Caco-2 (cell line): ENCODE results near the gene MED6. TPM values are rescaled to one million over a fixed set of nuclear protein-coding genes. Genes with fewer than 3 reads are reported as not detected.

ENCODE experiments used
- BruUV-seq: library from RNA; stranded (reverse); fragments of 400-500 nt; replicated peaks from 2 replicates; lab custom pipeline; 2021; lab: Mats Ljungman, UMichigan
- CTCF ChIA-PET: fragments of 300-600 bp; sonication (Branson Sonifier 250); formaldehyde crosslinking; loops from one replicate; lab custom pipeline; 2022; ENCODE audit warnings: antibody characterized with exemption; lab: Charles Lee
- POLR2A ChIA-PET: fragments of 300-600 bp; sonication (Branson Sonifier 250); formaldehyde crosslinking; loops from one replicate; lab custom pipeline; 2022; ENCODE audit warnings: antibody characterized with exemption; lab: Charles Lee
- DNase-seq, 2 experiments: peaks; one replicate each; pipeline versions ENCODE4 v3.0.0 to v3.0.0-alpha.2; 2020 to 2022
- H3K27me3 ChIP-seq: replicated peaks from 2 replicates; pipeline ENCODE4 v1.6.0; 2011; ENCODE audit warnings: low read length; ENCODE audit not compliant: control insufficient read depth, insufficient read depth
- H3K36me3 ChIP-seq: 2 replicates; pipeline ENCODE4 v1.5.1; 2011; ENCODE audit warnings: low read length; ENCODE audit not compliant: control insufficient read depth, insufficient read depth
- H3K4me1 ChIP-seq: fragments of 250-450 bp; sonication (Bioruptor Pico); 2 replicates; pipeline ENCODE4 v1.5.1; 2020; ENCODE audit warnings: mild to moderate bottlenecking
- H3K4me3 ChIP-seq: 2 replicates; pipeline ENCODE4 v1.5.1; 2011; ENCODE audit warnings: low read depth, mild to moderate bottlenecking, control low read depth, low read length
- H3K9me3 ChIP-seq: fragments of 250-450 bp; sonication (Bioruptor Pico); 2 replicates; pipeline ENCODE4 v1.5.1; 2020; ENCODE audit warnings: mild to moderate bottlenecking, moderate library complexity
- H3K27ac Mint-ChIP-seq: one replicate; pipeline ENCODE4 v1.8.0; 2022; ENCODE audit warnings: mixed read lengths; ENCODE audit not compliant: unreplicated experiment
- H3K27me3 Mint-ChIP-seq: one replicate; pipeline ENCODE4 v1.8.0; 2022; ENCODE audit warnings: mixed read lengths; ENCODE audit not compliant: insufficient read depth, unreplicated experiment
- H3K36me3 Mint-ChIP-seq: one replicate; pipeline ENCODE4 v1.8.0; 2022; ENCODE audit warnings: mild to moderate bottlenecking, mixed read lengths; ENCODE audit not compliant: insufficient read depth, unreplicated experiment
- H3K4me1 Mint-ChIP-seq: one replicate; pipeline ENCODE4 v1.8.0; 2022; ENCODE audit warnings: low read depth, mixed read lengths; ENCODE audit not compliant: unreplicated experiment
- H3K4me3 Mint-ChIP-seq: one replicate; pipeline ENCODE4 v1.8.0; 2022; ENCODE audit warnings: mild to moderate bottlenecking, moderate library complexity, mixed read lengths; ENCODE audit not compliant: unreplicated experiment
- H3K9me3 Mint-ChIP-seq: one replicate; pipeline ENCODE4 v1.8.0; 2022; ENCODE audit warnings: mixed read lengths; ENCODE audit not compliant: unreplicated experiment
- CTCF ChIP-seq, 2 experiments: fragments of 200-600 bp in 1 of 2; IDR thresholded peaks; 1 replicate in 1 of 2; 2 replicates in 1 of 2; pipeline versions ENCODE4 v1.5.1 to v1.8.0; 2011 to 2022; ENCODE audit warnings: antibody characterized with exemption in 1 of 2, control low read depth in 1 of 2, inconsistent platforms in 1 of 2, low read depth in 1 of 2, low read length in 1 of 2, mild to moderate bottlenecking in 1 of 2, moderate library complexity in 1 of 2; ENCODE audit not compliant: insufficient read depth in 1 of 2, severe bottlenecking in 1 of 2, unreplicated experiment in 1 of 2
- intact Hi-C: fragments of 100-400 bp; cut with micrococcal nuclease; formaldehyde crosslinking; loops from one replicate; pipeline ENCODE4 v1.10.0; 2022; ENCODE audit not compliant: unreplicated experiment
- total RNA-seq: library from RNA; stranded (reverse); gene quantifications from 2 replicates; pipeline ENCODE4 v1.2.3, GENCODE V29; 2022

Gene MED6
- total RNA-seq, 1 experiment from 2014 or later = 55.5 TPM

- Mint-ChIP-seq H3K9me3 (no peaks in the 10 kb centered on the region), H3K27me3 (peaks cover 1% of the 10 kb centered on the region), H3K27ac (peak overlapping the region; percentile 92), H3K4me1 (peaks cover 8% of the 10 kb centered on the region), H3K36me3 (peaks cover 6% of the 10 kb centered on the region), H3K4me3 (peak overlapping the region; percentile 93)
- no peak for DNase-seq
- Histone ChIP-seq H3K36me3 (no peaks in the 10 kb centered on the region), H3K4me3 (peak overlapping the region; percentile 62), H3K4me1 (no peaks in the 10 kb centered on the region), H3K9me3 (no peaks in the 10 kb centered on the region), H3K27me3 (no peaks in the 10 kb centered on the region)
- no peak for TF ChIP-seq CTCF (IDR thresholded peaks at IDR 0.05; ENCODE audit: insufficient read depth in 1 of 2, low read depth in 1 of 2, low read length in 1 of 2, severe bottlenecking in 1 of 2, unreplicated experiment in 1 of 2)
- POLR2A ChIA-PET = interaction anchor here (0.7 kb wide), 1 partner anchor 346 kb away, joined by 3 read pairs; no protein-coding TSS in a partner anchor
- intact Hi-C loops = loop anchor here (5.0 kb wide), 1 partner anchor 116 kb away; no protein-coding TSS in a partner anchor
- CTCF ChIA-PET = no interaction called here
- TSS peak; percentile 77 for BruUV-seq
These were observed 707 bp upstream of the MED6 start for GRCh38 chr14:70601162-70601561.

GRCh38 chr14:70599345-70599744, 1.1 kb downstream of the MED6 start:
- ChIA-PET POLR2A (interaction anchor here (0.6 kb wide), 1 partner anchor 215 kb away, joined by 3 read pairs; no protein-coding TSS in a partner anchor), CTCF (no interaction called here)
- Histone ChIP-seq H3K4me3 (peak overlapping the region; percentile 98), H3K4me1 (no peaks in the 10 kb centered on the region), H3K9me3 (no peaks in the 10 kb centered on the region), H3K36me3 (peaks cover 1% of the 10 kb centered on the region), H3K27me3 (no peaks in the 10 kb centered on the region)
- intact Hi-C loops = no loop called here
- peaks cover 19% of the 10 kb centered on the region for H3K36me3 Mint-ChIP-seq
- no TSS peak for BruUV-seq
- no peak for DNase-seq
- peaks cover 8% of the 10 kb centered on the region for H3K4me1 Mint-ChIP-seq
- no peaks in the 10 kb centered on the region for H3K27me3 Mint-ChIP-seq
- H3K9me3 Mint-ChIP-seq = no peaks in the 10 kb centered on the region
- no peak overlapping the region for H3K27ac Mint-ChIP-seq
- no peak for TF ChIP-seq CTCF (IDR thresholded peaks at IDR 0.05; ENCODE audit: insufficient read depth in 1 of 2, low read depth in 1 of 2, low read length in 1 of 2, severe bottlenecking in 1 of 2, unreplicated experiment in 1 of 2)
- H3K4me3 Mint-ChIP-seq = peak overlapping the region; percentile 93

- intact Hi-C loops = no loop called here
- Mint-ChIP-seq H3K9me3 (no peaks in the 10 kb centered on the region), H3K27ac (no peak overlapping the region), H3K27me3 (no peaks in the 10 kb centered on the region), H3K4me3 (no peak overlapping the region), H3K36me3 (peaks cover 27% of the 10 kb centered on the region), H3K4me1 (peaks cover 8% of the 10 kb centered on the region)
- ChIA-PET POLR2A (no interaction called here), CTCF (no interaction called here)
- TF ChIP-seq CTCF (IDR thresholded peaks at IDR 0.05; ENCODE audit: insufficient read depth in 1 of 2, low read depth in 1 of 2, low read length in 1 of 2, severe bottlenecking in 1 of 2, unreplicated experiment in 1 of 2) = no peak
- peaks cover 1% of the 10 kb centered on the region for H3K36me3 ChIP-seq
- BruUV-seq = no TSS peak
- H3K4me1 ChIP-seq = no peaks in the 10 kb centered on the region
- no peak overlapping the region for H3K4me3 ChIP-seq
- no peaks in the 10 kb centered on the region for H3K9me3 ChIP-seq
- no peak for DNase-seq
- no peaks in the 10 kb centered on the region for H3K27me3 ChIP-seq
These were observed 2.7 kb downstream of the MED6 start for GRCh38 chr14:70597731-70598130.
